HepG2 (cell line): ENCODE results near the gene STK31. TPM values are rescaled to one million over a fixed set of nuclear protein-coding genes. Genes with fewer than 3 reads are reported as not detected.

ENCODE experiments used
- ATAC-seq: fragments of 200-7000 bp; cut with Tn5 transposase; 3 replicates; pipeline ENCODE4 v1.9.1; 2020; ENCODE audit warnings: mild to moderate bottlenecking, moderate library complexity
- BruUV-seq: library from RNA; stranded (reverse); fragments of 400-500 nt; replicated peaks from 2 replicates; lab custom pipeline; 2021; lab: Mats Ljungman, UMichigan
- CTCF ChIA-PET: fragments of 300-600 bp; formaldehyde crosslinking; extraction: SDS; loops from one replicate; lab custom pipeline; 2021; ENCODE audit warnings: low total read pairs, inconsistent platforms, low intra/inter-chr PET ratio; lab: Yijun Ruan, JAX
- POLR2A ChIA-PET: fragments of 350-600 bp; sonication (Branson Sonifier 250); formaldehyde crosslinking; loops from one replicate; lab custom pipeline; 2020; ENCODE audit warnings: antibody characterized with exemption, inconsistent platforms; lab: Yijun Ruan, JAX
- DNase-seq: peaks from one replicate; pipeline ENCODE4 v3.0.0-alpha.2; 2015; ENCODE audit warnings: low spot score
- FAIRE-seq: peaks from 3 replicates; lab custom pipeline; 2011; peaks lifted over from hg19 to GRCh38; lab: Jason Lieb, UNC
- H2AFZ ChIP-seq: one replicate; pipeline ENCODE4 v1.6.1; 2011; ENCODE audit warnings: low read length, inconsistent platforms
- H3K27ac ChIP-seq: fragments of 300-600 bp; 3 replicates; pipeline ENCODE4 v1.8.0; 2011; ENCODE audit warnings: mixed run types, mild to moderate bottlenecking, mixed read lengths, low read length, inconsistent platforms; ENCODE audit not compliant: insufficient read depth; ENCODE audit errors: extremely low read length
- H3K27me3 ChIP-seq, 2 experiments: fragments of 200-600 bp in 1 of 2; 2 replicates in 1 of 2; 3 replicates in 1 of 2; pipeline versions ENCODE4 v1.6.0 to v1.8.0; 2011; ENCODE audit warnings: low read length in 2 of 2, mild to moderate bottlenecking in 2 of 2, moderate library complexity in 2 of 2, inconsistent platforms in 1 of 2; ENCODE audit not compliant: insufficient read depth in 2 of 2, control insufficient read depth in 1 of 2
- H3K36me3 ChIP-seq, 2 experiments: fragments of 200-600 bp in 1 of 2; replicated peaks in 1 of 2; 2 replicates in 1 of 2; 3 replicates in 1 of 2; pipeline versions ENCODE4 v1.5.1 to v1.8.0; 2011; ENCODE audit warnings: low read length in 2 of 2, inconsistent platforms in 1 of 2; ENCODE audit not compliant: insufficient read depth in 2 of 2, control insufficient read depth in 1 of 2
- H3K4me1 ChIP-seq: 2 replicates; pipeline ENCODE4 v1.5.1; 2012; ENCODE audit warnings: low read length, inconsistent platforms; ENCODE audit not compliant: insufficient read depth
- H3K4me2 ChIP-seq: 2 replicates; pipeline ENCODE4 v1.6.0; 2011; ENCODE audit warnings: low read depth, low read length, inconsistent platforms
- H3K4me3 ChIP-seq, 3 experiments: fragments of 200-600 bp in 1 of 3; sonication (generic), shearing (Covaris generic) in 1 of 3; replicated peaks in 1 of 3; 2 replicates each; pipeline ENCODE4 v1.5.1; 2011 to 2016; ENCODE audit warnings: low read length in 3 of 3, inconsistent platforms in 2 of 3, low read depth in 2 of 3, mild to moderate bottlenecking in 2 of 3, control low read depth in 1 of 3, mixed read lengths in 1 of 3; ENCODE audit not compliant: insufficient read depth in 1 of 3
- H3K79me2 ChIP-seq: one replicate; pipeline ENCODE4 v1.6.1; 2011; ENCODE audit warnings: low read length, inconsistent platforms; ENCODE audit not compliant: insufficient read depth
- H3K9ac ChIP-seq: 2 replicates; pipeline ENCODE4 v1.6.0; 2011; ENCODE audit warnings: mild to moderate bottlenecking, low read depth, low read length, inconsistent platforms; ENCODE audit not compliant: insufficient read depth
- H3K9me3 ChIP-seq: 2 replicates; pipeline ENCODE4 v1.5.1; 2012; ENCODE audit warnings: mild to moderate bottlenecking, low read length
- H4K20me1 ChIP-seq: 2 replicates; pipeline ENCODE4 v1.6.0; 2011; ENCODE audit warnings: inconsistent platforms, mild to moderate bottlenecking, low read length, moderate library complexity; ENCODE audit not compliant: insufficient read depth
- AFF4 ChIP-seq: sonication (generic); formaldehyde crosslinking; IDR thresholded peaks from 2 replicates; pipeline ENCODE4 v1.4.0; 2020; ENCODE audit warnings: missing genetic modification reagents
- AKAP8 ChIP-seq: sonication (generic); formaldehyde crosslinking; IDR thresholded peaks from 2 replicates; pipeline ENCODE4 v1.5.1; 2020; ENCODE audit warnings: mild to moderate bottlenecking, missing genetic modification reagents
- BCL6 ChIP-seq: IDR thresholded peaks from 2 replicates; pipeline ENCODE4 v1.6.1; 2016; ENCODE audit warnings: missing genetic modification reagents, missing compliant biosample characterization
- HNRNPUL1 ChIP-seq: fragments of 200-400 bp; formaldehyde crosslinking; IDR thresholded peaks from 2 replicates; pipeline ENCODE4 v1.6.1; 2017; ENCODE audit warnings: low read depth, mild to moderate bottlenecking, low read length, moderate library complexity
- HOXA9 ChIP-seq: sonication (generic); formaldehyde crosslinking; IDR thresholded peaks from 2 replicates; pipeline ENCODE4 v1.8.1; 2022; ENCODE audit warnings: missing genetic modification reagents, mild to moderate bottlenecking, moderate library complexity, borderline replicate concordance
- MXI1 ChIP-seq: IDR thresholded peaks from 3 replicates; pipeline ENCODE4 v1.6.1; 2012; ENCODE audit warnings: low read depth, low read length, inconsistent platforms, borderline replicate concordance
- SNAPC4 ChIP-seq: sonication (generic); formaldehyde crosslinking; IDR thresholded peaks from 2 replicates; pipeline ENCODE4 v1.4.0; 2020; ENCODE audit warnings: mild to moderate bottlenecking, missing genetic modification reagents
- ZFP41 ChIP-seq: sonication (generic); formaldehyde crosslinking; IDR thresholded peaks from 2 replicates; pipeline ENCODE4 v1.4.0; 2020; ENCODE audit warnings: mild to moderate bottlenecking, missing genetic modification reagents, borderline replicate concordance
- ZGPAT ChIP-seq: IDR thresholded peaks from 2 replicates; pipeline ENCODE4 v1.6.1; 2016; ENCODE audit warnings: mild to moderate bottlenecking
- WGBS: methylation state at CpG from one replicate; pipeline ENCODE4 v1.1.6; 2017; ENCODE audit warnings: low lambda C conversion rate; 5-methylcytosine and 5-hydroxymethylcytosine counted together
- in situ Hi-C: cut with HindIII; loops from 2 replicates; pipeline ENCODE4 v1.10.0; 2017; ENCODE audit warnings: low pct_unique_long_range_greater_than_20kb; ENCODE audit not compliant: extremely low pct_ligation_motif_present
- intact Hi-C: fragments of 100-400 bp; cut with micrococcal nuclease; formaldehyde crosslinking; loops from one replicate; pipeline ENCODE4 v1.10.0; 2022; ENCODE audit not compliant: unreplicated experiment
- polyA plus RNA-seq, 8 experiments: library from polyadenylated mRNA; depleted of rRNA in 3 of 8; stranded (reverse) in 7 of 8; unstranded in 1 of 8; fragments of >200 nt; fragmentation: Illumina TruSeq in 4 of 8; extraction: Trizol in 4 of 8; gene quantifications; 2 replicates each; pipeline versions ENCODE4 v1.2.1 to v1.2.3, GENCODE V29; 2011 to 2016; ENCODE audit warnings: low read depth in 4 of 8, missing spikeins in 1 of 8, mixed read lengths in 1 of 8; ENCODE audit not compliant: insufficient read depth in 1 of 8
- total RNA-seq, 5 experiments: library from RNA; depleted of rRNA; stranded (reverse); fragments of >200 nt; fragmentation: Illumina TruSeq; extraction: Trizol; gene quantifications; 2 replicates each; pipeline ENCODE4 v1.2.3, GENCODE V29; 2016; ENCODE audit warnings: low read depth in 1 of 5

The STK31 gene
- total and polyA plus RNA-seq, 2 of the 13 experiments (the other 11 are each of a cell fraction or from before 2014, with no cell fraction given), result not detected

GRCh38 chr7:23715099-23715498, 5.1 kb downstream of the STK31 start:
- Histone ChIP-seq H3K4me2 (no peak overlapping the region), H3K79me2 (no peaks in the 10 kb centered on the region), H3K36me3 (no peaks in the 10 kb centered on the region), H3K27ac (no peak overlapping the region), H3K4me1 (no peaks in the 10 kb centered on the region; the same call in 1 of the 2 replicates), H4K20me1 (no peaks in the 10 kb centered on the region), H3K27me3 (no peaks in the 10 kb centered on the region; a peak in 1 of 5 replicates), H3K9ac (no peak overlapping the region), H3K9me3 (no peaks in the 10 kb centered on the region), H3K4me3 (no peak overlapping the region), H2AFZ (no peak overlapping the region)
- DNase-seq (no peak), ATAC-seq (no peak), FAIRE-seq (no peak)
- POLR2A ChIA-PET, result no interaction called here
- no TSS peak for BruUV-seq
- CTCF ChIA-PET, result no interaction called here
- WGBS, result 50% methylated on average over 6 of the region's 6 CpGs
- intact Hi-C loops (no loop called here), in situ Hi-C loops (loop anchor here (25.0 kb wide), 1 partner anchor 453 kb away; no protein-coding TSS in a partner anchor)
- no peak for TF ChIP-seq ZFP41 (CRISPR knock-in tag)
- TF ChIP-seq BCL6 (CRISPR knock-in tag), result no peak
- no peak for TF ChIP-seq SNAPC4 (CRISPR knock-in tag)
- no peak for TF ChIP-seq MXI1
- no peak for TF ChIP-seq ZGPAT
- TF ChIP-seq HOXA9, result no peak
- TF ChIP-seq AKAP8 (CRISPR knock-in tag), result no peak
- TF ChIP-seq AFF4 (CRISPR knock-in tag), result no peak
- TF ChIP-seq HNRNPUL1, result no peak
